SIG-M5 treated with dmso at 0.1 percent for 504 hours (cell line): ENCODE measurements around the gene SESN3.
"Not testable (repeated sequence)": the region's sequence is repeated elsewhere in the genome, so short reads cannot be mapped to it uniquely, and the experiment has no call there.

ENCODE experiments used
- DNase-seq: peaks from one replicate; lab custom pipeline; 2025; ENCODE audit not compliant: unreplicated experiment; lab: John Stamatoyannopoulos, UW

The SESN3 gene

DNA sequence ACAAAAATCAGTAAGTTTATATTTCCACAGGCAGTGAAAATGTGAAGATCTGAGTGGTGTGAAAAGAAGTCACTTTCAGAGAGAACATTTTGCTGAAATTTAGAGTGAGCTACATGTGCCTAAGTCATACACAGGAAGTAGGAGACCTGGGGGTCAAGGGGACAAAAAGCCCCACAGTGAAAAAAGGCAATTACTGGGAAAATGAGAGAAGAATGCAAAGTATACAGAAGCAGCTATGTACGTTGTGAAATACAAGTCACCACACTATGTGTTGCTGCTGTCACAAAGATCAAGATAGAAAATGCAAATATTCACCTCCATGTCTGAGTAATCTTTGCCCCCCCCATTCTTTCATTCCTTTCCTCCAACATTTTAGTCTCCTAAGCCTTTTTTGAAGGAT is 21.6 kb upstream of the SESN3 start:
- DNase-seq, result no peak

DNA sequence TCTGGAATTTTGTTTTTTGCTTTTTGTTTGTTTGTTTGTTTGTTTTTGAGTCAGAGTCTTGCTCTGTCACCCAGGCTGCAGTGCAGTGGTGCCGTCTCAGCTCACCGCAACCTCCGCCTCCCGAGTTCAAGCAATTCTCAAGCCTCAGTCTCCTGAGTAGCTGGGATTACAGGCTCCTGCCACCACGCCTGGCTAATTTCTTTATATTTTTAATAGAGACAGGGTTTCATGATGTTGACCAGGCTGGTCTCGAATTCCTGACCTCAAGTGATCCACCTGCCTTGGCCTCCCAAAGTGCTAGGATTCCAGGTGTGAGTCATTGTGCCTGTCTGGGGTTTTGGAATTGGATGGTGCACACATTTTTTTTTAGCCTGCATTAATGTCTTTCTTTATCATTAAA is 20.9 kb upstream of the SESN3 start:
- not testable (repeated sequence) for DNase-seq

DNA sequence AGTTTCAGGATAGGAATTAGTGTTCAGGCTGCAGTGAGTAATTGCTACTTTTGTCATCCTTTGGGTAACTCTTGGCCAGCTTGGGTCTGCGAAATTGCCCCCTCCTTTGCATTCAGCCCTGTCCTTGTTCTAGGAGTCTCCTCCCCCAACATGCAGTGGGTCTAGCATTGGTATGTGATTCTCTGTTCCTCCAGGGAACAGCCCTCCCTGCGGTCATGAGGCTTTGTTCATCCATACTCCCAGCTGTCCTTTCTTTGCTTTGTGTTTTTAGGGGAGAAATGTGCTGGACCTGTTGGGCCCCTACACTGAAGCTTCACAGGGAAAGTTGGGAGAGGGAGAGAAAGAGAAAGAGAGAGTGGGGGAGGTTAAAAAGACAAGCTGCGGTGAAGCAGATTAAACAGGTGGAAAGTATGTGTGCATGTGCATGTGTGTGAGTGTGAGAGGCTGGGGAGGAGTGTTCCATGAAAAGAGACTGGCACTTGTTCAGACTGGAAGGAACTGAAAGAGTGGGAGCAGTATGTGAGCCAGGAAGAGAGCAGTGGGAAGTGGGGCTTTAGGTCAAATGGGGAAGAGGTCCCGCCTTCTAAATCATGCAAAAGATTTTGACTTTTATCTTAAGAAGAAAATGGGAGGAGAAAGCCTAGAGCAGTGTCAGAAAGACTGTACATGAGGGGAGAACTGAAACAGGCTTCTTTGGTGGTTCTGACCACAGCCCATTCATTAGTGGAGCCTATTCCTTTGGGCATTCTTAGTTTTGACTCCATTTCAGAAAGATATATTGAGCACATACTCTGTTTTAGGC is 17.9 kb upstream of the SESN3 start:
- DNase-seq, result no peak

DNA sequence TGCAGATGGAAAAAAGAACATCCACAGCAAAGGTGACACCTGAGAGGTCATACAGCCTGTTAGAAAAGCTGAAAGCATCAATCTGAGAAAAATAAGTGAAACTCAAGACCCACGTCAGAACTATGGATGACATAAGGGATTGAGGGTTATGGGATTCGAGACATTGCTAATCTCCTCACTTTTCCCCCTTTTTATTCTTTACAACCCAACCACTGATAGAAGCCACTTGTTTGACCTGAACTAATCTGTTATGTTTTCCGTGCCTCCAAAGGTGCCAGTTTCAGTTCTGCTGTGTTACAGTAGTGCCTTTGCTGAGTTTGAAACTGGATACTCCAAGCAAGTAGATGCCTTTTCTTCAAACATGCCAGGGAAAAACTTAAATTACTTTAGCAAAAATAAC is 16.9 kb upstream of the SESN3 start:
- no peak for DNase-seq

DNA sequence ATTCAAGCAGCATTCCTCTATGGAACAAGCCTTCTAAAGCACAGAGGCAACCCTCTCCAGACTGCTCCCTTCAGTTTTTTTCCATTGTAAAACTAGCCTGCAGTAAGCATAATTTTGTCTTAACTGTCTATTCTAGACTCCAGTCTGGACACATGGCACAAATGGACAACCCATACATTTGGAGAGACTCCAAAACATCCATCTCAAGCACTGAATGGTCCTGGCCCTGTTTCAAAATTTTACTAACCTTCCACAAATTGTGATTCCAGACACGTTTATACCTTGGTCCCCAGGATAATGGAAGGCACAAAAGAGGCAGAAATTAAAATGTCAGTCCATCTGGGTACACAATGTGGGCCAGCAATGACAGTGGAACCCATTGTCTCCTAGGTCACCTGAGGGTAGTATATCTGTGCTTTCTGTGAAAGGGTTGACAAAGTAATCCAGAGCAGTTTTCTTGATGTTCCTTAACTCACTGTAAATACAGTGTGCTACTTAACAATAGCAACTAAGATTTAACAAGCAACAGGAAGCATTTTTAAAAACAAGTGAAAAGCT is 16.2 kb upstream of the SESN3 start:
- no peak for DNase-seq

DNA sequence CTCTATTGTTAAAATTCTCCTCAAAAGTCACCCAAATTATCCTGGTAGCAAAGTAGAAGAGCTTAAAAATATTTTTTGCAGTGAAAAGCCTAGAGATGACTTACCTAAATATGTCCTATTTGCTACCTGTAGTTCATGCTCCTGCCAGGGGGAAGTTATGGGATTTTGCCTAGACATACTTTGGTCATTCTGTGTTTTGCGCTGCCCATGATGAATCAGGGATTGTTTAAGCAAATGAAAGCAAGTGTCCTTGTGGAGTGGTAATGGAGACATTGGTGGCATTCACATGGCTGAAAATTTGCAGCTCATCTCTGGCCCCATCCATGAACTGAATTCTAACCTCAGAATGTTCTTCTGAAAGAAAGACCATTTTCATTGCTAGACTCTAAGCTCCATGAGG is 14.6 kb upstream of the SESN3 start:
- DNase-seq, result no peak

DNA sequence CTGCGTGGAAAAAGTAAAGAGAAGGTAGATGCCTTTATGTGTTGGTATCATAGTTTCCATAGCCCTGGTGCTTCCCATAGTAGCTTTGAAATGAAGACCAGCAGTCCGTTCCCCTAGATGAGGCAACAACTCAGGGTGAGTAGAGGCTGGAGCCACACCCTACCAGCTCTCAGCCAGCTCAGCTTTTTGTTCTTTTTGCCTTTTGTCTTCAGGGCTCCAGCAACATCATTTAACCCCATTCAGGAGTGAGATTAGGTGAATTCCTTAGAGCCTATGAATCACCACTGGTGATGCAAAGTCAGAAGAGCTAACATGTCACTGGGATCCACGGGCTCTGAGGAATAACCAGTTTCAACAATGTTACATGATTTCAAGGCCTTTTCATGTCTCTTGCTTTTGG is 14.0 kb upstream of the SESN3 start:
- no peak for DNase-seq

DNA sequence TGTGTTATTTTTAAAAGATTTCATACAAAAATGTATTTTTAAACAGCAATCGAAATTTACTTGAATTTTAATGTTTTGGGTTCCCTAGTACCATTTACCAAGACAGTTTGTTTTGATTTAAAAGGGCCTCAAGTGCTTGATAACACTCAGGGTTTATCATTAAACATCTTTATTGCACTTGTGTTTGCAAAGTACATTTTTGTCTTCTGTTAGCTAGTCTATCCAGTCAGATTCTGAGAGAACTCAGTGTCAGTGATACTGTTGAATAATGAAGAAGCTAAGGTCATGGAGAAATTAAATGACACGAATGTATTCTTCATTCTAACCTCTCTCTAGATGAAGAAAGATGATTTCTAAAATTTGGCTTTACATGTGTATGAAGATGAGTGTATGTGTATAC is 12.7 kb upstream of the SESN3 start:
- no peak for DNase-seq

DNA sequence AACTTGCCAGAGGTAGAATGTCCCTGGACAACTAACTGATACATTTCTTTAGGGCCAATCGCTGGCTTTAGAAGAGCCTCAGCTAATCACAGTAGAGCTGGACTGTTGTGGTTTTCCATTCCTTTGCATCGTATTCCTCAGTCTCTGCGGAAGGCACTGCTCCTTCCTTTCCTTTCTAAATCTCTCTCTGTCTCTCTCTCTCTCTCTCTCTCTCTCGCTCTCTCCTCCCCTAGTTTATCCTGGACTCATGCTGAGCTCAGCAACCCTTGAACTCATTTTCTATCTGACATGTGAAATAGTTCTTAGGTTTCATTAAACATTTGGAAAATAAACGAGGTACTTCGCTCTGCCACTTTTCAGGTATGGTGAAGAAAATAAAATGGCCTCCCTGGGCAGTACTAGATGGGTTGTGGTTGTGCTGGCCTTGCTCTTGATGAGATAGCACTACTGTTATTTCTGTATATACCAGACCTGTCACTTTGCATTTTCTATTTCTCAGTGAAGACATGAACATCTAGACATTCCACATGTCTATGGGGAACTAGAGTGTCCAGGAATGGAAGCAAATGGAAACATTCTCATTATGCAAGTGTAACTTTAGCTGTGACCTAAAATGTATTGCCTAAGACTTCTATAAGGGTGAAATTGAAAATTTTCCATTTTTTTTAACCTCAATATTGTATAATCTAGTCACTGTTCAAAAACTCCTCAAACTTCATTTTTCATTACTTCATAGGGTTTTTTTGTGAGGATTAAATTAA is 12.0 kb upstream of the SESN3 start:
- DNase-seq, result no peak

DNA sequence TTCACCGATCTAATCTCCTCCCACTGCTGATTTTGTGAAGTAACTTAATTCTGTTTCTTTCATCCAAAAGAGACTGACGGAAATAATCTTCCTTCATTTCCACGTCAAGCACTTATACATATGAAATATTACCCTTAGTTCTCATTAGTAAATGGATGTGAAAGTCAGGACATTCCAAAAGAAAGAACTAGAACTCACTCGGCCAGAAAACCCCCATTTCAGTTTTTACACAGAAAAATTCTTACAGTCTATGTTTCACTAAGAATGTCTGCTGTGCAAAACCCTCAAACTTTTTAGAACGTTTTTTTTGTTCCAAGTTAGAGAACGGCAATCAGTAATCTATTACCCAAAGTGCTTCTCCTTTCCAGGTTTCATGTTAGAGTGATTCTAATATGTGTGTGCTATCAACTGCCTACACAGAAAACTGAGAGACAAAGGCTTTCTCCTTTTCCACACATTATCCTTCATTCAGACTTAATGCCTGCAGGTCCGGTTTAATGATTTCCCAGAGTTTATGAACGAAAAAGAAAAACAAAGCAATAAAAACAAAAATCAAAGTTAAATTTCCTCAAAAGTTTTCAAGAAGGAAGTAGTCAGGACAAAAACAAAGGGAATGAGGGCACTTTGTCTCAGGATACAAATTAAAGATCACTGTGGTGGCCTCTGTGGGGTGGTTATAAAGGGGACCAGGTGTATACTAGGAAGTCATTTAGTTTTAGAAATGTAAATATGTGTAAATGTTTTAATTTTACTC is 11.3 kb upstream of the SESN3 start:
- DNase-seq, result no peak

DNA sequence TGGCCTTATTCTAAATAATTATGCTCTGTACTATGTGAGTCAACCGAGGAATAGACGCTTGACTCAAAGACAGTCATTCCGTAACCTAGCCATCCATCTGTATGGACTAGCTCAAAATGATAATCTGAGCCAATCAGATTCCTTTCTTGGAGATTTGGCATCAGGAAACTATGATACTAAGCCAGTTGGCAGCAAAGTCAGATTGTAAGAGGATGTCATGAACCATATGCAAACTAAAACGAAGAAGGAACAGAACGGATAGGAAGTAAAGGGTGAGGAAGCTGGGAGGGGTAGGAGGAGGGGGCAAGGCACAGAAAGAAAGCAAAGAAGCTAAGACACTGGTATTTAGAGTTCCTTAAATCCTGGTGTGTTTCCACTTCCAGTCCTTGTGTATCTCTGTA is 10.7 kb upstream of the SESN3 start:
- no peak for DNase-seq

DNA sequence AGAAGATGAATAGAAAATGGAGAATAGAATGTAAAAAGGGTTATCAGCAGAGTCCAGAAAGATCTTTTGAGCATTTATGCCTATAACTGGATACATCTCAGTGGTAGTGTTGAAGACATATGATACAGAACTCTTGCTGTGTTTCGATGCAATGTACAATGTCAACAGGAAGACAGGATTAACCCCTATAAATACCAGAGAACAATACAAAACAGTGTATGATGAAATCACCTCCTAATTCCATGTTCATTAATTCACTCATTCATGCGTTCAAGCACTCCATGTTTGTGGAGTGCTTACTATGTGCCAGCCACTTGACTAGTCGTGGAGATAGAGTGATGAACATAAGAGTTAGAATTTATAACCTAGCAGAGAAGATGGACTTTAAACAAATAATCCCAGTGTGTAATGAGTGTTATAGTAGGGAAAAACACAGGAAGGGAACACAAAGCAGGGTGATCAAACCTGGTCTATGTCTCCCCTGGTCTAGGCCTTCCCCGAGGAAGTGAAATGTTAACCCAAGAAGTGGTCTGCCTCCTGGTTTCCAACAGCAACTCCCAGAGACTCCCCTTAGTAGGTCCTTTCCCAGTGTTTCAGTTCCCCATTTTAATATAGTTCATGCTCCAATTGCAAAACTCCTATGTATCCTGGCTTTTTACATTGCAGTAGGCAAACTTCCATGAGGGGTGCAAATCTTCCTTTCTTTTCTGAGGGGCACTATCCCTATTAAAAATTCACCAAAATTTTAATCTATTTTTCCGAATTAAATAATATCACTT is 9.1 kb upstream of the SESN3 start:
- no peak for DNase-seq

DNA sequence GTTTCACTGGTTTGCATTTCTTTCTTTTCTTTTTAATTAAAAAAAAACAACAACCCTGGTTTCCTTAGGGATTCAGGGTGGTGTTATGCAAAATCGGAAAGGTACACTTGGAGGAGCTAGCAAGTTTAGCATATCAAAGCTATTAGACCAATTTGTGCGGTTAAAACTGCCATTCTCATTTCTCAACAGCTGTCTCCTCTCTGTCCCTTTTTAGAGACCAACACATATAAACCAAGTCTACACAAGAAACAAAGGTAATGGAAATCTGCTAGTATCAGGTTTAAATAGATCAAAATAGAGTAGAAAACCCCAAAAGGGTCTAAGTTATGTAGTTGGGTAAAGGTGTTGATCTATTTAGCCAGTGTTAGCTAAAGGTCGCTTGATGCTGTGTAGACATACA is 1.7 kb upstream of the SESN3 start:
- DNase-seq, result no peak

DNA sequence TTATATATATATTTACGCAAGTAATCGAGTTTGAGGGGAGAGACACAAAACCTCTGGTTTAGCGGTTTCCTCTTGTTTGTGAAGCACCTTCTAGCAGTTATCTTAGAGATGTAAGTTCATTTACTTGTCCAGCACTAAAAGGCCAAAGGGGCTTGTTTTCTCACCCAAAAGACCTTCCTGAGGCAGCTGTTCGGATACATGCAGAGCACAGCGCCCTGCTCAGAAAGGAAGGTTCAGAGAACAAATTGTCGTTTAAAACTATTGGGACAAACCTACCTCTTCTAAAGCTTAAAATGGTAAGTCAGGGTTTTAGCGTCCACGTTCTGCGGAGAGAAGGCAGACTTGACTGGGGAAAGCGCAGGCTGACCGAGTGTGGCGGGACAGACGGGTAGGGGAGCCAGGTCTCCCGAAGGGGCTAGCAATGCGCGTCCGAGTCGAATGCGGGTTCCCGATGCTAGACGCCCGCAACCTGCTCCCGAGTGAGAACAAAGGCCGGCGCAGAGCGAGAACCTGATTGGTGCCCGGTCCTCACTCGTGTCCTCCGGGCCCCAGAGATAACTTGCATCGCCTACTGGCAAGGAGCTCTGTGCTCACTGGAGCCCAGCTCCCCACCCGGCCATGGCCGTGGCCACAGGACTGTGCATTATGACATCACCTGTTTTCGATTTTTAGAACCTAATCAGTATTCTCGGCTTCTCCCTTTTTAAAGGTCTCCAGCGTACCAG is 1.0 kb upstream of the SESN3 start:
- no peak for DNase-seq

DNA sequence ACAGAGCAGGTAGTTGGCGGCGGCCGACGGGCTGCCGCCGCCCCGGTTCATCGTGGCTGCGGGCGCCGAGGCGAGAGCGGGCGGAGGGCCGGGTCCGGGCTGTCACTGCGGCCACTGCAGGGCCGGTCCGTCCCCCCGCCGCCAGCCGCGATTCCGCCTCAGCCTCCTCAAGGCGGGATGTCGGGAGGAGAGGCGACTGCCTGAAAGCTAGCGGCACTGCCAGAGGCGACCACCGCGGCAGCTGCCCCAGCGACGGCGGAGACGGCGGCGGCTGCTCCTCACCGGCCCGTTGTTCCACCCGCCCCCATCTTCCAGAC is 234 bp downstream of the SESN3 start:
- no peak for DNase-seq

DNA sequence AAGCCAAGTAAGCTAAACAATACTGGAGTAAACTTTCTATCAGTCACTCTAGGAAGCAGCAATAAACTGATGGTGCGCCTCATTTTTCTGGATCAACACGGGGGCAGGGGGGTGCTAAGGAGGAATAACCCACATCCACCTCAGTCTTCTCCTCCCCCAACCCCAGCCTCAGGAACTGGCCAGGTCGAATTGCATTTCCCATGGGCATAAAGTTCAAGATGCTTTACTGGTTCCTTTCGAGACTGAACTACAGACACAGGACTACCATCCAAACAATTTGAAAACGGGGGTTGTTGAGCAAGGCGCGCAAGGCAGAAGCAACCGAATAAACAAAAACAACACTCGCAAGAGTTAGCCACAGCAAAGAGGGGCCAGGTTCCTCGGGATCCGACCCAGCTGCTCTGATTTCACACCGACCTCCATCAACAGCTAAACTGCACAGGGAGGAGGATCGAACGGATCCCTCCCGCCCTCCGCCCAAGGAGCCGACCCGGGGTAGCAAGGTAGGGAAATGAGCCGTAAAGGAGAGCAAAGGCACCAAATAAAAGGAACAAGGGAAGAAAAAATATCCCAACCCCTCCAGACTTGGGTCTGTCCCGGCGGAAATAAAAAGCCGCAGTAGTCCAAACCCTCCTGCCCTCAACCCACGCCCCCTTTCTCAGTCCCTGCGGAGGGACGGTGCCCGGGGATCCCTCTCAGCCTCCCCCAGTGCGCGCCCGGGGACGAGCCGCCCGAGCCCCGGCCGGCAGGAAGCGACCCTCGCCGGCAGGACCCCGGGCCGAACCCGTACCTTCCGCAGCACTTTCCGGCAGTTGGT is 801 bp downstream of the SESN3 start:
- no peak for DNase-seq

DNA sequence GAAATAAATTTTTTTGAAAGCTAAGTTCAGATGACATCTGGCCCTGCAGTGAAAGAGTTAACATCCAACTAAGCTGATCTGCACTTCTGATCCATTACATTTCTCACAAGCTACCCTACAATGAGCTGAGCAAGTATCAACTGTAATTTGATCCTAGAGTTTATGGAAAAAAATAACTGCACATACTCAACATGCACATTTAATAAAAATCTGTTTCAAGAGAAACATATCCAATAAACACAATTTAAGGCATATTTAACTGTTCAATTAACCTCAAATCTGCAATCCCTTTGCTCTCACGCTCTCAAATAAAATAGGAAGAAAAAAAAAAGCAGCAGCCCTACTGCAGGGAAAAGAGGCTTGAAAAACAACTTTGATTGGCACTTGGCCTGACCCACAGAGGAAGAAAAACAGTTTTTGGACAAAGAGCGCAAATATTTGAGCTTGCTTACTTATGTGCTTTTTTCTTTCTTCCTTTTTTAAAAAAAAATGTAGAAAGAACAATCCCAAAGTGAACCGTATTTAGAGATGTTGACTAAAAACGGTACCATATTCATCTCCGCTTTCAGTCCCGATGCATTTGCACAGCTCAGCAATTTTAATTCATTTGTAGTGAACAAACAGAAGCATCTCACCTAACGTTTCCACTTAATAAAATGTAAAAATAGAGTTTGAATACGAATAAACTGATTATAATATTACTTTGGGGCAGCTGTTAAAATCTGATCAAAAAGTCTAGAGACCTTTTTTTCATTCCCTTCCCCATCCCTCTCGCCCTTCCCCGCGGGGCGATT is 1.6 kb downstream of the SESN3 start:
- DNase-seq, result no peak

DNA sequence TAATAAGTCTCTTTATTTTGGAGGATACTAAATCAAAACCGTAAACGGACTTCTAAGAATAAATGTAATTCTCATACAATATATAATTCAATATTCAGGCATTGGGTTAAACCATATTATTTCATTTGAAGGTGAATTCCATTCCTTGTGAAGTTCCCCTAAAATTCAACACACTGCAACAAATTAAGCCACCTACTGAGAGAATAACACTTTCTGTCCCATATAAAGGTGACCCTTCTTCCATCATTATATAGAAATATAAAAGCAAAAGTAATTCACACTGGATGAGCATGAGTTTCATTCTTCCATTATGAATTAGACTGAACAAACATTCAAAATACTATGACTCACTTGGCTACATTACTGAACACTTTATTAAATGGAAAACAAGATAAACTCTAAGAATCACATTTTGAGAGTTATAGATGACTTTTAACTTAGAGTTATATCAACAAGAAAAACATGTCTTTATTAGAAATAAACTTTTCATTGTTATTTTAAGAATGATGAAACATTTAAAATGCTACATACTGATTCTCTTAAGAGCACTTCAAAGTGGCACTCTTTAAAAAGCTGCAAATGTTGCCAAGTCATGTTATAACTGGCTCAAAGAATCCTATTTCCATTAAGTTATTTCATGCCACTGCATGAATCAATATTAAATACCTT is 2.8 kb downstream of the SESN3 start:
- no peak for DNase-seq
